ENCODE data around the gene CNIH4. TPM values are rescaled to one million over a fixed set of nuclear protein-coding genes. Genes with fewer than 3 reads are reported as not detected.

The CNIH4 gene
- total and polyA plus RNA-seq, 2 experiments from 2014 or later = 53.5 to 194 TPM

- TF ChIP-seq REST (IDR thresholded peaks at IDR 0.05; ENCODE audit: unreplicated experiment) = no peak
- TF ChIP-seq NANOG (IDR thresholded peaks at IDR 0.05; ENCODE audit: borderline replicate concordance) = no peak
- no peak for TF ChIP-seq EZH2phosphoT487 (IDR thresholded peaks at IDR 0.05; ENCODE audit: unreplicated experiment)
- no peak for TF ChIP-seq EZH2 (IDR thresholded peaks at IDR 0.05; ENCODE audit: low read depth, unreplicated experiment)
Measured at GRCh38 chr1:224321706-224322105, 35.0 kb upstream of the CNIH4 start (continued).

- H3K27ac Mint-ChIP-seq = no peak overlapping the region
- no peaks in the 10 kb centered on the region for H3K9me3 Mint-ChIP-seq
Measured at GRCh38 chr1:224325959-224326358, 30.7 kb upstream of the CNIH4 start.

More at GRCh38 chr1:224325959-224326358, 30.7 kb upstream of the CNIH4 start:
- no peak overlapping the region for H3K27ac ChIP-seq (ENCODE audit: low read depth)
- H3K4me3 ChIP-seq = no peak overlapping the region
- H3K36me3 Mint-ChIP-seq (ENCODE audit: low read depth) = peaks cover 10% of the 10 kb centered on the region
- H3K4me1 ChIP-seq (ENCODE audit: insufficient read depth) = peaks cover 7% of the 10 kb centered on the region; the same call in 1 of the 2 replicates
- no peak overlapping the region for H2AFZ ChIP-seq
- no peaks in the 10 kb centered on the region for H3F3A ChIP-seq (replicated peaks; ENCODE audit: low read depth)
- peaks cover 10% of the 10 kb centered on the region; the same call in 1 of the 2 replicates for H4K20me1 ChIP-seq (replicated peaks; ENCODE audit: insufficient read depth)
- H3K4me2 ChIP-seq = no peak overlapping the region
- no peaks in the 10 kb centered on the region for H3K9me2 ChIP-seq (ENCODE audit: insufficient read depth)
- ATAC-seq (no peak), DNase-seq (ENCODE audit: low spot score) (no peak)
- peaks cover 3% of the 10 kb centered on the region for H3K27me3 Mint-ChIP-seq (ENCODE audit: insufficient read depth, low read depth, poor library complexity)
- TF ChIP-seq POLR2AphosphoS5 (IDR thresholded peaks at IDR 0.05; ENCODE audit: low read depth) = no peak
- no peak for TF ChIP-seq ZNF331 (CRISPR knock-in tag; IDR thresholded peaks at IDR 0.05; ENCODE audit: low read depth)
- TF ChIP-seq JUNB (IDR thresholded peaks at IDR 0.05; ENCODE audit: unreplicated experiment) = no peak
- no peak for TF ChIP-seq EZH2 (IDR thresholded peaks at IDR 0.05; ENCODE audit: low read depth, unreplicated experiment)
- TF ChIP-seq STAT1 (IDR thresholded peaks at IDR 0.05; ENCODE audit: unreplicated experiment) = no peak
- TF ChIP-seq ZNF462 (CRISPR knock-in tag; IDR thresholded peaks at IDR 0.05) = no peak
- TF ChIP-seq CTCF (conservative IDR thresholded peaks at IDR 0.05; ENCODE audit: low read depth in 2 of 2) = no peak
- no peak for TF ChIP-seq ETS1 (IDR thresholded peaks at IDR 0.05)
- no peak for TF ChIP-seq EZH2phosphoT487 (IDR thresholded peaks at IDR 0.05; ENCODE audit: unreplicated experiment)
- no peaks in the 10 kb centered on the region for H3K27me3 ChIP-seq (ENCODE audit: insufficient read depth)
- no peaks in the 10 kb centered on the region for H3K36me3 ChIP-seq (ENCODE audit: insufficient read depth)
- no peak overlapping the region for H3K4me3 Mint-ChIP-seq
- peaks cover 8% of the 10 kb centered on the region; the same call in 2 of the 3 replicates for H3K4me1 Mint-ChIP-seq
- peaks cover 84% of the 10 kb centered on the region for H3K79me2 ChIP-seq (replicated peaks; ENCODE audit: insufficient read depth)
